WTC11 (cell line): ENCODE measurements around the gene CLEC3B.

Experiments
- CREB1 ChIP-seq: sonication (generic); formaldehyde crosslinking; IDR thresholded peaks from 2 replicates; pipeline ENCODE4 v1.8.0; 2023; ENCODE audit warnings: mild to moderate bottlenecking, missing genetic modification reagents
- ESRRA ChIP-seq: sonication (generic); formaldehyde crosslinking; IDR thresholded peaks from 2 replicates; pipeline ENCODE4 v1.8.1; 2022; ENCODE audit warnings: mild to moderate bottlenecking, missing genetic modification reagents, borderline replicate concordance
- NR3C1 ChIP-seq: sonication (generic); formaldehyde crosslinking; conservative IDR thresholded peaks from 2 replicates; pipeline ENCODE4 v1.8.1; 2023; ENCODE audit warnings: low read depth, mild to moderate bottlenecking, missing genetic modification reagents
- TF ChIP-seq, protein P1 (sequence below): fragments of 200-600 bp; IDR thresholded peaks from 2 replicates; pipeline ENCODE4 v1.8.0; 2022; ENCODE audit warnings: antibody characterized with exemption

DNA sequence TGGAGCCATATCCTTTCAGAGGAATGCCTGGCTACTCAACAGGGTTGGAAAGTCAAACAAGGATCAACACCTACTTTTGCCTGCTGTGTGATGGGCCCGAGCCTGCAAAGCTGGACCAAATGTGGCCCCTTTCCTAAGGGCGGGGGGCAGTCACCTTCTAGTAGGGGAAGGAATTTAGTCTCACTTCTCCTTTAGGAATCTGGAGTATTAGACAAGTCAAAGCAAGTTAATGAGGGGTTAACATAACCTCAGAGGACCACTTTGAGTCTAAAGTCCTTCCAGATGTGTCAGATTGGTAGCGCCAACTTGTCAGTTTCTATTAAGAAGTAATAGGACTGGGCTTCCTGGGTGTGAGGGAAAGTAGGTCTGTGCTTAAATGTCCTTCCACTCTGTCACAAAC is 43.3 kb upstream of the CLEC3B start:
- TF ChIP-seq NR3C1 (CRISPR knock-in tag) (no peak), CREB1 (no peak), ESRRA (no peak)
- TF ChIP-seq, protein P1, sequence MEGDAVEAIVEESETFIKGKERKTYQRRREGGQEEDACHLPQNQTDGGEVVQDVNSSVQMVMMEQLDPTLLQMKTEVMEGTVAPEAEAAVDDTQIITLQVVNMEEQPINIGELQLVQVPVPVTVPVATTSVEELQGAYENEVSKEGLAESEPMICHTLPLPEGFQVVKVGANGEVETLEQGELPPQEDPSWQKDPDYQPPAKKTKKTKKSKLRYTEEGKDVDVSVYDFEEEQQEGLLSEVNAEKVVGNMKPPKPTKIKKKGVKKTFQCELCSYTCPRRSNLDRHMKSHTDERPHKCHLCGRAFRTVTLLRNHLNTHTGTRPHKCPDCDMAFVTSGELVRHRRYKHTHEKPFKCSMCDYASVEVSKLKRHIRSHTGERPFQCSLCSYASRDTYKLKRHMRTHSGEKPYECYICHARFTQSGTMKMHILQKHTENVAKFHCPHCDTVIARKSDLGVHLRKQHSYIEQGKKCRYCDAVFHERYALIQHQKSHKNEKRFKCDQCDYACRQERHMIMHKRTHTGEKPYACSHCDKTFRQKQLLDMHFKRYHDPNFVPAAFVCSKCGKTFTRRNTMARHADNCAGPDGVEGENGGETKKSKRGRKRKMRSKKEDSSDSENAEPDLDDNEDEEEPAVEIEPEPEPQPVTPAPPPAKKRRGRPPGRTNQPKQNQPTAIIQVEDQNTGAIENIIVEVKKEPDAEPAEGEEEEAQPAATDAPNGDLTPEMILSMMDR = no peak
